Thyroid gland (tissue), 4 donors: Measurements from ENCODE around the gene ST7.

Source experiments
- POLR2A ChIP-seq, 2 donors: fragments of 450-650 bp; IDR thresholded peaks; one replicate each; pipeline ENCODE4 v1.6.1; 2017; ENCODE audit warnings: antibody characterized with exemption in 2 of 2, mild to moderate bottlenecking in 2 of 2, moderate library complexity in 1 of 2
- TF ChIP-seq, protein P1 (sequence below), 6 experiments: fragments of 200-600 bp in 3 of 6; fragments of 450-650 bp in 3 of 6; sonication (generic) in 3 of 6; IDR thresholded peaks; one replicate each; pipeline ENCODE4 v1.5.1; 2016 to 2019; ENCODE audit warnings: antibody characterized with exemption in 6 of 6, mild to moderate bottlenecking in 2 of 6, inconsistent platforms in 1 of 6, moderate library complexity in 1 of 6

DNA sequence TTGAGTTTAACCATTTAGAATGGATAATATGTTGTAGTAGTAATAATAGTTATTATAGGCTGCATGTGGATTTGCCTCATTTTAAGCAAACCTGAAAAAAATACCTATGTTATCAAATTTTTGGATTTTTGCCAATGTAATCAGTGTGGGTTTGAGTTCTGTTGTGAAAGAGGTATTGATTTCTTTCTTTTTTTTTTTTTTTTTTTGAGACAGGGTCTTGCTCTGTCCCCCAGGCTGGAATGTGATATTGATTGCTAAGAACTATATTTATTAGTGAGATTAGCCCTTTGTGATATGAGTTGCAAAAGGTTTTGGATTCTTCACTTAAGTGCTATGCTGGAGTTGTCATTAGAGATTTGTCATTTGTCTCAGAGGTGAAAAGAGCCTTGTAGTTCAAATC, 124.4 kb downstream of the ST7 start:
- TF ChIP-seq, protein P1, sequence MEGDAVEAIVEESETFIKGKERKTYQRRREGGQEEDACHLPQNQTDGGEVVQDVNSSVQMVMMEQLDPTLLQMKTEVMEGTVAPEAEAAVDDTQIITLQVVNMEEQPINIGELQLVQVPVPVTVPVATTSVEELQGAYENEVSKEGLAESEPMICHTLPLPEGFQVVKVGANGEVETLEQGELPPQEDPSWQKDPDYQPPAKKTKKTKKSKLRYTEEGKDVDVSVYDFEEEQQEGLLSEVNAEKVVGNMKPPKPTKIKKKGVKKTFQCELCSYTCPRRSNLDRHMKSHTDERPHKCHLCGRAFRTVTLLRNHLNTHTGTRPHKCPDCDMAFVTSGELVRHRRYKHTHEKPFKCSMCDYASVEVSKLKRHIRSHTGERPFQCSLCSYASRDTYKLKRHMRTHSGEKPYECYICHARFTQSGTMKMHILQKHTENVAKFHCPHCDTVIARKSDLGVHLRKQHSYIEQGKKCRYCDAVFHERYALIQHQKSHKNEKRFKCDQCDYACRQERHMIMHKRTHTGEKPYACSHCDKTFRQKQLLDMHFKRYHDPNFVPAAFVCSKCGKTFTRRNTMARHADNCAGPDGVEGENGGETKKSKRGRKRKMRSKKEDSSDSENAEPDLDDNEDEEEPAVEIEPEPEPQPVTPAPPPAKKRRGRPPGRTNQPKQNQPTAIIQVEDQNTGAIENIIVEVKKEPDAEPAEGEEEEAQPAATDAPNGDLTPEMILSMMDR (IDR thresholded peaks at IDR 0.05) = no peak
- no peak for TF ChIP-seq POLR2A (IDR thresholded peaks at IDR 0.05)
